HCT116 (cell line): ENCODE data around the gene RGS6.

ENCODE experiments used
- CTCF ChIP-seq, 3 experiments: fragments of 200-600 bp in 1 of 3; sonication (generic) in 1 of 3; IDR thresholded peaks in 2 of 3; conservative IDR thresholded peaks in 1 of 3; 2 replicates each; pipeline ENCODE4 v1.5.1; 2012 to 2017; ENCODE audit warnings: low read depth in 2 of 3, low read length in 2 of 3, antibody characterized with exemption in 1 of 3, borderline replicate concordance in 1 of 3, control low read depth in 1 of 3, mild to moderate bottlenecking in 1 of 3, mixed read lengths in 1 of 3, mixed run types in 1 of 3, moderate library complexity in 1 of 3; ENCODE audit not compliant: insufficient read depth in 1 of 3
- SIN3A ChIP-seq: IDR thresholded peaks from 2 replicates; pipeline ENCODE4 v1.6.1; 2012; ENCODE audit warnings: low read depth

- TF ChIP-seq SIN3A: no peak
- TF ChIP-seq CTCF (IDR thresholded peaks at IDR 0.05 in 2 of 3, conservative IDR thresholded peaks at IDR 0.05 in 1 of 3; ENCODE audit: borderline replicate concordance in 1 of 3, insufficient read depth in 1 of 3, low read depth in 2 of 3, low read length in 2 of 3): no peak
Observed at GRCh38 chr14:72560331-72560730, 628.1 kb downstream of the RGS6 start.
